Activated naive CD4-positive, alpha-beta T cell treated with anti-CD3 and anti-CD28 coated beads, Interleukin-2, amount 50 U/mL, for 24 hours (primary cell): ENCODE results near the gene PLCD3.
"Not testable (repeated sequence)": the region's sequence is repeated elsewhere in the genome, so short reads cannot be mapped to it uniquely, and the experiment has no call there.

Experiments used
- H3K27ac Mint-ChIP-seq: one replicate; pipeline ENCODE4 v1.8.0; 2021; ENCODE audit warnings: mild to moderate bottlenecking, mixed read lengths
- H3K27me3 Mint-ChIP-seq: one replicate; pipeline ENCODE4 v1.8.0; 2021; ENCODE audit warnings: mixed read lengths
- H3K36me3 Mint-ChIP-seq: one replicate; pipeline ENCODE4 v1.8.0; 2021; ENCODE audit warnings: mixed read lengths
- H3K4me1 Mint-ChIP-seq: one replicate; pipeline ENCODE4 v1.8.0; 2021; ENCODE audit warnings: mixed read lengths
- H3K4me3 Mint-ChIP-seq: one replicate; pipeline ENCODE4 v1.8.0; 2021; ENCODE audit warnings: mild to moderate bottlenecking, mixed read lengths
- H3K9me3 Mint-ChIP-seq: one replicate; pipeline ENCODE4 v1.8.0; 2021; ENCODE audit warnings: mixed read lengths

Gene PLCD3

GRCh38 chr17:45130681-45131615 lies 1.4 kb downstream of the PLCD3 start:
- Mint-ChIP-seq H3K9me3 (no peaks in the 10 kb centered on the region), H3K27ac (peak overlapping the region; percentile 59), H3K36me3 (no peaks in the 10 kb centered on the region), H3K4me1 (peaks cover 14% of the 10 kb centered on the region), H3K27me3 (no peaks in the 10 kb centered on the region), H3K4me3 (peak overlapping the region; percentile 44)

DNA sequence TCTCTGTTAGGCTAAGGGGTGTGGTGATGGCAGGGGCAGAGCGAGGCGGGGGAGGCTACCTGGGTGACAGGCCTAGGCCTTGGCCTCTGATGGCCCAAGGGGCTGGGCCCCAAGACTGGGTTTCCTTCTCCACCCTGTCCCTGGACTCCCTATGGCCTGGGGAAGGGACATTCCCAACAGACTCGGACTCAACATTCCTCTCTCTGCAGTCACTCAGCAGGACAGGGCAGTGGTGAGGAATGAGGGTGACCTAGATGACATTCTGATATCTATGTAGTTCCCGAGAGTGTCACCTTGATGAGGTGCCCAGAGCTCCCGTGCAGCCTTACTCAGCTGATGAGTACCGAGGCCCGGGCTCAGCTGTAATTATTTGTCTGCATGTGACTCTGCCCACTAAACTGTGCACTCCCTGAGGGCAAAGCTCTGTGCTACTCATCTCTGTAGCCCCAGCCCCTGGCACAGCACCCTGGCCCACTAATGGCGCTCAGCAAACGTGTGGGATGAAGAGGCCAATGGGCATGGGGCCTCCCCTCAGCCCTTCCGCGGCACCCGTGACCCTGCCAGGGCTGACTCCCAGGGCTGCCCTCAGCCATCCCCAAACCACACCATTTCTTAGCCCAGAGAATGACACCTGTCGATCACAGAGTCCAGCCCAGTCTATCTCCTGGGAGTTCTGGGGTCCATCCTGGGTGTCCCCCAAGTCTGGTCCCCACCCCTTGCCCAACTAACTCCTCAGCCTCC lies 2.2 kb downstream of the PLCD3 start:
- H3K36me3 Mint-ChIP-seq, result no peaks in the 10 kb centered on the region
- H3K27ac Mint-ChIP-seq, result peak overlapping the region; percentile 59
- no peaks in the 10 kb centered on the region for H3K9me3 Mint-ChIP-seq
- no peaks in the 10 kb centered on the region for H3K27me3 Mint-ChIP-seq
- H3K4me1 Mint-ChIP-seq, result peaks cover 12% of the 10 kb centered on the region
- H3K4me3 Mint-ChIP-seq, result peak overlapping the region; percentile 44

- Mint-ChIP-seq H3K9me3 (no peaks in the 10 kb centered on the region), H3K27me3 (no peaks in the 10 kb centered on the region), H3K4me1 (peaks cover 10% of the 10 kb centered on the region), H3K36me3 (no peaks in the 10 kb centered on the region), H3K27ac (no peak overlapping the region), H3K4me3 (no peak overlapping the region)
Observed at GRCh38 chr17:45129426-45129939, 2.8 kb downstream of the PLCD3 start.

GRCh38 chr17:45128989-45129388 lies 3.3 kb downstream of the PLCD3 start:
- Mint-ChIP-seq H3K36me3 (no peaks in the 10 kb centered on the region), H3K27ac (no peak overlapping the region), H3K9me3 (no peaks in the 10 kb centered on the region), H3K27me3 (no peaks in the 10 kb centered on the region), H3K4me1 (peaks cover 10% of the 10 kb centered on the region), H3K4me3 (no peak overlapping the region)

DNA sequence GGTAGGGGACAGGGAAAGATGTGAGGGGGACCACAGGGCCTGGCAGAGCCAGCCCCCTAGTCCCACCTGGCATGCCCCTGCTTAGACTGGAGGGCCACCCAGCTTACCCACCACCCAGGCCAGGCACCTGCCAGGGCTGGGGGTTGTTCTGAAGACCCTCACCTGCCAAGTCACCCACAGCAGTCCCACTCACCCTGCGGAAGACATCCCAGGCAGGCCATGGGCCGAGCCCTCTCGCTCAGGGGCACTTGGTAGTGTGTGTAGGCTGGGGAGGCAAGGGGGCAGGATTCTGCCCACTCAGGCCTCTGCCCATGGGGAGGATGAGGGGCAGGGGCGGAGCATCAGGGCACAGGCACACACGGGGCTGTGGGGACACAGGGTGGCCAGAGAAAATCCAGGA lies 4.0 kb downstream of the PLCD3 start:
- H3K4me3 Mint-ChIP-seq, result no peak overlapping the region
- no peaks in the 10 kb centered on the region for H3K27me3 Mint-ChIP-seq
- H3K9me3 Mint-ChIP-seq, result no peaks in the 10 kb centered on the region
- H3K4me1 Mint-ChIP-seq, result peaks cover 6% of the 10 kb centered on the region
- H3K36me3 Mint-ChIP-seq, result no peaks in the 10 kb centered on the region
- no peak overlapping the region for H3K27ac Mint-ChIP-seq

GRCh38 chr17:45127548-45128300 lies 4.6 kb downstream of the PLCD3 start:
- Mint-ChIP-seq H3K27ac (no peak overlapping the region), H3K27me3 (no peaks in the 10 kb centered on the region), H3K4me3 (no peak overlapping the region), H3K9me3 (no peaks in the 10 kb centered on the region), H3K4me1 (peaks cover 6% of the 10 kb centered on the region), H3K36me3 (no peaks in the 10 kb centered on the region)

GRCh38 chr17:45127207-45127547 lies 5.1 kb downstream of the PLCD3 start:
- H3K27ac Mint-ChIP-seq, result no peak overlapping the region
- no peak overlapping the region for H3K4me3 Mint-ChIP-seq
- peaks cover 6% of the 10 kb centered on the region for H3K4me1 Mint-ChIP-seq
- no peaks in the 10 kb centered on the region for H3K27me3 Mint-ChIP-seq
- H3K9me3 Mint-ChIP-seq, result no peaks in the 10 kb centered on the region
- no peaks in the 10 kb centered on the region for H3K36me3 Mint-ChIP-seq

DNA sequence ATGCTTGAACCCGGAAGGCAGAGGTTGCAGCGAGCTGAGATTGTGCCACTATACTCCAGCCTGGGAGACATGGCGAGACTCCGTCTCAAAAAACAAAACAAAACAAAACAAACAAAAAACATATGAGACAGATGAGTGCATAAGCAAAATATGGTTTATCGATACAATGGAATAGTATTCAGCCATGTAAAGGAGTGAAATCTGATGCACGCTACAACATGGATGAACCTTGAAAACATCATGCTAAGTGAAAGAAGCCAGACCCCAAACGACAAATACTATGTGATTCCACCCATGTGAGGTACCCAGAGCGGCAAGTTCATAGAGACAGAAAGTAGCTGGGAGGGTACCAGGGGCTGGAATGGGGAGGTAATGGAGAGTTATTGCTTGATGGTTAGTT lies 6.8 kb downstream of the PLCD3 start:
- Mint-ChIP-seq H3K4me1 (no peaks in the 10 kb centered on the region), H3K36me3 (no peaks in the 10 kb centered on the region), H3K4me3 (no peak overlapping the region), H3K27me3 (no peaks in the 10 kb centered on the region), H3K9me3 (no peaks in the 10 kb centered on the region), H3K27ac (peak overlapping the region; percentile 46)

DNA sequence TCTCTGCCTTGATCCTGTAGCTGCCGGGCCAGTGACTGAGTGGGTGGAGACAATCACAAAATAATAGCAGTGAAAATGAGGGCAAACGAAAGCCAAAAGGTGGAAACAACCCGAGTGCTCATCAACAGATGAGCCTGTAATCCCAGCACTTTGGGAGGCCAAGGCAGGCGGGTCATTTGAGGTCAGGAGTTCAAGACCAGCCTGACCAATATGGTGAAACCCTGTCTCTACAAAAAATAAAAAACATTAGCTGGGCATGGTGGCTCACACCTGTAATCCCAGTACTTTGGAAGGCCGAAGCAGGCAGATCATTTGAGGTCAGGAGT lies 7.6 kb downstream of the PLCD3 start:
- not testable (repeated sequence) for H3K27me3 Mint-ChIP-seq, H3K4me3 Mint-ChIP-seq, H3K9me3 Mint-ChIP-seq, H3K36me3 Mint-ChIP-seq, H3K27ac Mint-ChIP-seq, H3K4me1 Mint-ChIP-seq

DNA sequence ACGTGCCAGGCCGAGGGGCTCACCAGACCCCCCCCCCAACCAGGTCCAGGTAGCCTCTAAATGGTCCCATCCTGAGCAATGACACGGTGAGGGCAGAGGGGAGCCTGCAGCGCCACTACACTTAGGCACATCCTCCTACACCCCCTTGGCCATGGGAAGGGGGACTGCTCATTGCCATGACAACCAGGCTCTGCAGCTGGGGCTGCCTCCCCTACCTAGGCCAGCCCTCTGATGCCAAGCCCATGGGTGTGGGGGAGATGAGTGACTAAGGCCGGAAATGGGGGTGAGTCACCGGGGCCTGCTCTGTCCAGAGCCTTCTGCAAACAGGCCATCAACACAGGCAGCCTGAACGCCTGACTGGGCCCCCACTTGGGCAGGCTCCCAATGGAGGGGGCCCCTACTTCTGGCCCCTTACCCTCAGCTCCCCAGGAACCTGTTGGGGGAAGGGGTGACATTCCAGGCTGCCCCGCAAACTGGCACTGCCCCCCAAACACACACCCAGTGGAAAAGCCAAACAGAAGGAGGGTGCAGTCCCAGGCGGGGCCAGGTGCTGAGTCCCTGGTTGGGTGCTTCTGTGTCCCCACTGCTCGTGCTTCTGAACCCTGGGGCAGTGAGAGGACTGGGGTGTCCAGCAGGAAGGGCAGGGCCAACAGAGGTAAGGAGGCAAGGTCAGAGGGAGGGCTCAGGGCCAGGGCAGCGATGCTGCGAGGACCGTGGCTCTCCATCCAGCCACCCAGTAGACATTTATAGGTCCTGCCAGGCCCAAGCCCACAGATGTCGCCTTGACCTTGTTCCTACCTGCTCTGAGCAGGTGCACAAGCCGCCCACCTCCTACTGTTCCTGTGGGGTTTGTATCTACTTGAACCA lies 8.2 kb downstream of the PLCD3 start:
- H3K36me3 Mint-ChIP-seq, result no peaks in the 10 kb centered on the region
- no peaks in the 10 kb centered on the region for H3K9me3 Mint-ChIP-seq
- no peaks in the 10 kb centered on the region for H3K4me1 Mint-ChIP-seq
- no peak overlapping the region for H3K4me3 Mint-ChIP-seq
- no peak overlapping the region for H3K27ac Mint-ChIP-seq
- no peaks in the 10 kb centered on the region for H3K27me3 Mint-ChIP-seq

DNA sequence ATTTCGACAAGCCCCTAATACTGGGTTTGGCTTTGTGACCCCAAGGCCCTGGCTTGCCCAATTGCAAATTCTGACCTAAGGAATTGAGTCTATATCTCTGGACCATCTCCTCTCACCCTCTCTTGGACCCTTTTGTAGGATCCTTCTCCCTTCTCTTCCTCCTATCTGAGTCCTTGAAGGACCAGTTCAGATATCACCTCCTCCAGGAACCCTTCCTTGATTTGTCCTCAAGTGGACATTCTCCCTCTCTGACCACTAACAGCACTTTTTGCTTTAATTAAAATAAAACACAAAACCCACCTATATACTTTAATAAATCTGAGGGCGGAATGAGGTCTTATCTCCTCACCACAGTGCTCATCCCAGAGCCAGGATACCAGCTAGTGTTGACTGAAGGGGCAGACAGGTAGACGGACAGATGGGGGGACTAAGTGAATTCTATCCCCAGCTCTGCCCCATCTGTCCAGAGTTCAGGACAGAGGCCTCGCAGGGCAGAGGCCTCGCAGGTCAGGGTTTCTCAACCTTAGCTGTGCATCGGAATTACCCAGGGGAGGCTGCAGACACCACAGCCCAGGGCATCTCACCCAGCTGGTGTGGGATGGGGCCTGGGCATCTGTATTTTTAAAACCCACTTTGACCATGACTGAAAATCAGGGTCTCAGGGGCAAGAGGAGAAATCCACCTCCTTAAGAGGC lies 9.1 kb downstream of the PLCD3 start:
- Mint-ChIP-seq H3K9me3 (no peaks in the 10 kb centered on the region), H3K4me3 (no peak overlapping the region), H3K4me1 (no peaks in the 10 kb centered on the region), H3K27ac (no peak overlapping the region), H3K36me3 (no peaks in the 10 kb centered on the region), H3K27me3 (no peaks in the 10 kb centered on the region)

DNA sequence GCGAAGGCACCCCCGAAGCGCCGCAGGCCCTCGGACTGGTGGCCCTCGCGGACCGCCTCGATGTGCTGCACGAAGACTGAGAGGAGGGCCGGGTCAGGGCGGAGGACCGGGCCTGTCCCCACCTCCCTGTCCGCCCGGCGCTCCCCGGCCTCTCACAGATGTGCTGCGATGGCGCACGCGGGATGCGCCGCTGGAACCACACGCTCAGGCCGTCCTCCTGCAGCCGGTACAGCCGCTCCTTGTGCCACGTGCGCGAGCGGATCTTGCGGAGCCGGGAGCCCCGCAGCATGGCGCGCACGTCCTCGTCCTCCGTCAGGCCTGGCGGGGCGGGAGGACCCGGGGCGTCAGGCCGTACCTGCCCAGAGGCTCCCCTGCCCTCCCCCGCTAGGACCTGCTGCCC lies 11.3 kb downstream of the PLCD3 start:
- no peak overlapping the region for H3K4me3 Mint-ChIP-seq
- H3K4me1 Mint-ChIP-seq, result no peaks in the 10 kb centered on the region
- no peaks in the 10 kb centered on the region for H3K36me3 Mint-ChIP-seq
- H3K9me3 Mint-ChIP-seq, result no peaks in the 10 kb centered on the region
- no peak overlapping the region for H3K27ac Mint-ChIP-seq
- H3K27me3 Mint-ChIP-seq, result no peaks in the 10 kb centered on the region

GRCh38 chr17:45120558-45120957 lies 11.8 kb downstream of the PLCD3 start:
- Mint-ChIP-seq H3K36me3 (no peaks in the 10 kb centered on the region), H3K9me3 (no peaks in the 10 kb centered on the region), H3K4me1 (no peaks in the 10 kb centered on the region), H3K4me3 (no peak overlapping the region), H3K27ac (no peak overlapping the region), H3K27me3 (no peaks in the 10 kb centered on the region)

GRCh38 chr17:45119964-45120363 lies 12.4 kb downstream of the PLCD3 start:
- Mint-ChIP-seq H3K27me3 (no peaks in the 10 kb centered on the region), H3K27ac (no peak overlapping the region), H3K4me1 (no peaks in the 10 kb centered on the region), H3K36me3 (no peaks in the 10 kb centered on the region), H3K9me3 (no peaks in the 10 kb centered on the region), H3K4me3 (no peak overlapping the region)
